ENCODE results near the gene TMEM179B. TPM values are rescaled to one million over a fixed set of nuclear protein-coding genes. Genes with fewer than 3 reads are reported as not detected.
A peak's percentile ranks its signal among the peaks of the same experiment; 100 is the strongest.
"Not testable (repeated sequence)": the region's sequence is repeated elsewhere in the genome, so short reads cannot be mapped to it uniquely, and the experiment has no call there.

The TMEM179B gene
- polyA plus RNA-seq, 3 donors: 95.8 to 236 (median 220) TPM

DNA sequence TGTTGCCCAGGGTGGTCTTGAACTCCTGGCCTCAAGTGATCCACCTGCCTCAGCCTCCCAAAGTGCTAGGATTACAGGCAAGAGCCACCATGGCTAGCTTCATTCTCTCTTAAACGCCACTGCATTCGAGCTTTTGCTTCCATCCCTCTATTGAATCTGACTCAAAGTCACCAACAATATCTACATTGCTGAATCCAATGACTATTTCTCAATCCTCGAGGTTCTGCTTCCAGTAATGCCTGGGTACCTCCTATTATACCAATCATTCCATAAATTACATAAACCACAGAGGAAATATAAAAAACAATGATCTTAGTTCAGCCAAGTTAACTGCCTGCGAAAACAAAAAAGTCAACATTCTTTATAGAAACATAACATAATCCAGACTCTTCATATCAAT, 29.9 kb downstream of the TMEM179B start:
- peaks cover 25 to 62% of the 10 kb centered on the region in 2 donors for H3K36me3 Mint-ChIP-seq
- Histone ChIP-seq H3K27ac (ENCODE audit: low read depth in 1 of 2, low read length in 2 of 2) (peak overlapping the region; percentile 84 to 90), H4K20me1 (ENCODE audit: insufficient read depth, low read length) (no peaks in the 10 kb centered on the region), H3K9ac (ENCODE audit: insufficient read depth, low read length, poor library complexity, severe bottlenecking) (peak overlapping the region; percentile 56), H3K36me3 (replicated peaks in 1 of 2; ENCODE audit: control insufficient read depth in 1 of 2, insufficient read depth in 2 of 2, low read length in 2 of 2) (peaks cover 31 to 35% of the 10 kb centered on the region in 2 donors), H3K4me2 (replicated peaks; ENCODE audit: extremely low read depth, low read length, poor library complexity, severe bottlenecking) (peak overlapping the region; percentile 62), H3K4me3 (replicated peaks in 1 of 3; ENCODE audit: low read depth in 2 of 3, low read length in 3 of 3) (peak overlapping the region in 1 of 3 experiments; percentile 66), H3K9me3 (replicated peaks in 1 of 2; ENCODE audit: control insufficient read depth in 1 of 2, insufficient read depth in 1 of 2, low read length in 2 of 2) (no peaks in the 10 kb centered on the region), H3K4me1 (ENCODE audit: control insufficient read depth in 1 of 2, insufficient read depth in 2 of 2, low read length in 2 of 2) (peaks cover 34 to 42% of the 10 kb centered on the region in 2 donors), H2AFZ (ENCODE audit: insufficient read depth, low read depth, low read length, poor library complexity, severe bottlenecking) (no peak overlapping the region), H3K27me3 (ENCODE audit: control insufficient read depth in 2 of 2, insufficient read depth in 2 of 2, low read length in 2 of 2) (no peaks in the 10 kb centered on the region), H3K79me2 (ENCODE audit: insufficient read depth, low read length) (peaks cover 16% of the 10 kb centered on the region)
- H3K4me3 Mint-ChIP-seq: peak overlapping the region; percentile 58 to 84
- 39% methylated on average over 3 of the region's 4 CpGs for WGBS (ENCODE audit: insufficient coverage)
- H3K9me3 Mint-ChIP-seq: no peaks in the 10 kb centered on the region
- H3K27ac Mint-ChIP-seq: peak overlapping the region; percentile 93 to 98 (median 97)
- no peaks in the 10 kb centered on the region for H3K27me3 Mint-ChIP-seq (ENCODE audit: low read depth in 3 of 3)
- DNase-seq: peak; percentile 12 to 49 (median 35)
- peaks cover 27% of the 10 kb centered on the region for H3K4me1 Mint-ChIP-seq
- TF ChIP-seq, protein P1, sequence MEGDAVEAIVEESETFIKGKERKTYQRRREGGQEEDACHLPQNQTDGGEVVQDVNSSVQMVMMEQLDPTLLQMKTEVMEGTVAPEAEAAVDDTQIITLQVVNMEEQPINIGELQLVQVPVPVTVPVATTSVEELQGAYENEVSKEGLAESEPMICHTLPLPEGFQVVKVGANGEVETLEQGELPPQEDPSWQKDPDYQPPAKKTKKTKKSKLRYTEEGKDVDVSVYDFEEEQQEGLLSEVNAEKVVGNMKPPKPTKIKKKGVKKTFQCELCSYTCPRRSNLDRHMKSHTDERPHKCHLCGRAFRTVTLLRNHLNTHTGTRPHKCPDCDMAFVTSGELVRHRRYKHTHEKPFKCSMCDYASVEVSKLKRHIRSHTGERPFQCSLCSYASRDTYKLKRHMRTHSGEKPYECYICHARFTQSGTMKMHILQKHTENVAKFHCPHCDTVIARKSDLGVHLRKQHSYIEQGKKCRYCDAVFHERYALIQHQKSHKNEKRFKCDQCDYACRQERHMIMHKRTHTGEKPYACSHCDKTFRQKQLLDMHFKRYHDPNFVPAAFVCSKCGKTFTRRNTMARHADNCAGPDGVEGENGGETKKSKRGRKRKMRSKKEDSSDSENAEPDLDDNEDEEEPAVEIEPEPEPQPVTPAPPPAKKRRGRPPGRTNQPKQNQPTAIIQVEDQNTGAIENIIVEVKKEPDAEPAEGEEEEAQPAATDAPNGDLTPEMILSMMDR (IDR thresholded peaks at IDR 0.05): no peak
- intact Hi-C loops (cut with micrococcal nuclease): no loop called here

DNA sequence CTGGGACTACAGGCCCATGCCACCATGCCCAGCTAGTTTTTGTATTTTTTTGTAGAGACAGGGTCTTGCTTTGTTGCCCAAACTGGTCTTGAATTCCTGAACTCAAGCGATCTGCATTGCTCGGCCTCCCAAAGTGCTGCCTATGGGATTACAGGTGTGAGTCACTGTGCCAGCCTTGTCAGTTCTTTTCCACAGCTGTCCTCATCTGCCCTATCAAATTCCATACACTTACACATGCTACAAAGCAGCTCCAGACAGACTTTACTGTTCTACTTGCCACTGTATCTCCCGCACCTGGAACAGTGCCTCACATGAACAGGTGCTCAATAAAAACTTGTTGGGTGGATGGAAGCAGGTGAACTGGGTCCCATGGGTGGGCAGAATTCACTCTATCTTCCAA, 36.5 kb downstream of the TMEM179B start:
- H3K79me2 ChIP-seq (ENCODE audit: insufficient read depth, low read length): peaks cover 33% of the 10 kb centered on the region
- Mint-ChIP-seq H3K27ac (peak overlapping the region in 2 of 7 donors; percentile 40 to 46), H3K4me1 (no peaks in the 10 kb centered on the region), H3K27me3 (ENCODE audit: low read depth in 3 of 3) (no peaks in the 10 kb centered on the region), H3K9me3 (peaks cover 0 to 1% (median 0%) of the 10 kb centered on the region in 7 donors), H3K36me3 (peaks cover 71 to 92% of the 10 kb centered on the region in 2 donors), H3K4me3 (no peak overlapping the region)
- H3K9me3 ChIP-seq (replicated peaks in 1 of 2; ENCODE audit: control insufficient read depth in 1 of 2, insufficient read depth in 1 of 2, low read length in 2 of 2): no peaks in the 10 kb centered on the region
- H3K9ac ChIP-seq (ENCODE audit: insufficient read depth, low read length, poor library complexity, severe bottlenecking): no peak overlapping the region
- no peaks in the 10 kb centered on the region for H3K4me1 ChIP-seq (ENCODE audit: control insufficient read depth in 1 of 2, insufficient read depth in 2 of 2, low read length in 2 of 2)
- peaks cover 82 to 88% of the 10 kb centered on the region in 2 donors for H3K36me3 ChIP-seq (replicated peaks in 1 of 2; ENCODE audit: control insufficient read depth in 1 of 2, insufficient read depth in 2 of 2, low read length in 2 of 2)
- no peak overlapping the region for H3K27ac ChIP-seq (ENCODE audit: low read depth in 1 of 2, low read length in 2 of 2)
- peaks cover 10% of the 10 kb centered on the region for H4K20me1 ChIP-seq (ENCODE audit: insufficient read depth, low read length)
- H3K27me3 ChIP-seq (ENCODE audit: control insufficient read depth in 2 of 2, insufficient read depth in 2 of 2, low read length in 2 of 2): no peaks in the 10 kb centered on the region
- TF ChIP-seq, protein P1 (IDR thresholded peaks at IDR 0.05): no peak
- DNase-seq: no peak
- no peak overlapping the region for H3K4me2 ChIP-seq (replicated peaks; ENCODE audit: extremely low read depth, low read length, poor library complexity, severe bottlenecking)
- no peak overlapping the region for H2AFZ ChIP-seq (ENCODE audit: insufficient read depth, low read depth, low read length, poor library complexity, severe bottlenecking)
- WGBS (ENCODE audit: insufficient coverage): 100% methylated on average over 2 of the region's 3 CpGs
- no peak overlapping the region for H3K4me3 ChIP-seq (replicated peaks in 1 of 3; ENCODE audit: low read depth in 2 of 3, low read length in 3 of 3)
- intact Hi-C loops (cut with micrococcal nuclease): no loop called here

DNA sequence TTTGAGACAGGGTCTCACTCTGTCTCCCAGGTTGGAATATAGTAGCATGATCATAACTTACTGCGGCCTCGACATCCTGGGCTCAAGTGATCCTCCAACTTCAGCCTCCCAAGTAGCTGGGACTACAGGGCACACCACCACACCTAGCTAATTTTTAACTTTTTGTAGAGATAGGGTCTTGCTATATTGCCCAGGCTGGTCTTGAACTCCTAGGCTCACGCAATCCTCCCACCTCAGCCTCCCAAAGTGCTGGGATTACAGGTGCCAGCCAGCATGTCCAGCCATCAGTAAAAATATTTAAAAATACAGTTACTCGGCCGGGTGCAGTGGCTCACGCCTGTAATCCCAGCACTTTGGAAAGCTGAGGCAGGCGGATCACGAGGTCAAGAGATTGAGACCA, 40.9 kb downstream of the TMEM179B start:
- H3K4me1 Mint-ChIP-seq: peaks cover 20% of the 10 kb centered on the region
- H3K4me3 Mint-ChIP-seq; H3K9me3 Mint-ChIP-seq; DNase-seq; H3K9me3 ChIP-seq (replicated peaks in 1 of 2; ENCODE audit: control insufficient read depth in 1 of 2, insufficient read depth in 1 of 2, low read length in 2 of 2); H3K27me3 Mint-ChIP-seq (ENCODE audit: low read depth in 3 of 3); H3K9ac ChIP-seq (ENCODE audit: insufficient read depth, low read length, poor library complexity, severe bottlenecking); H3K4me2 ChIP-seq (replicated peaks; ENCODE audit: extremely low read depth, low read length, poor library complexity, severe bottlenecking); intact Hi-C loops (cut with micrococcal nuclease); H3K27me3 ChIP-seq (ENCODE audit: control insufficient read depth in 2 of 2, insufficient read depth in 2 of 2, low read length in 2 of 2); H2AFZ ChIP-seq (ENCODE audit: insufficient read depth, low read depth, low read length, poor library complexity, severe bottlenecking); H3K4me3 ChIP-seq (replicated peaks in 1 of 3; ENCODE audit: low read depth in 2 of 3, low read length in 3 of 3): not testable (repeated sequence)
- H3K4me1 ChIP-seq (ENCODE audit: control insufficient read depth in 1 of 2, insufficient read depth in 2 of 2, low read length in 2 of 2): peaks cover 20 to 24% of the 10 kb centered on the region in 2 donors
- peaks cover 48 to 61% of the 10 kb centered on the region in 2 donors for H3K36me3 Mint-ChIP-seq
- WGBS (ENCODE audit: insufficient coverage): 89% methylated on average over 6 of the region's 8 CpGs
- peak overlapping the region in 1 of 7 donors; percentile 31 for H3K27ac Mint-ChIP-seq
- H4K20me1 ChIP-seq (ENCODE audit: insufficient read depth, low read length): peaks cover 21% of the 10 kb centered on the region
- H3K79me2 ChIP-seq (ENCODE audit: insufficient read depth, low read length): peaks cover 71% of the 10 kb centered on the region
- peak overlapping the region in 1 of 2 donors; percentile 4 for H3K27ac ChIP-seq (ENCODE audit: low read depth in 1 of 2, low read length in 2 of 2)
- peaks cover 47% of the 10 kb centered on the region in 2 donors for H3K36me3 ChIP-seq (replicated peaks in 1 of 2; ENCODE audit: control insufficient read depth in 1 of 2, insufficient read depth in 2 of 2, low read length in 2 of 2)

All from CD14-positive monocyte (primary cell).